C4-2B (cell line): ENCODE results near the gene NKPD1.

Experiments
- ZFX ChIP-seq: fragments of 450-650 bp; IDR thresholded peaks from 2 replicates; pipeline ENCODE4 v1.6.1; 2017
- TF ChIP-seq, protein P1 (sequence below): fragments of 450-650 bp; conservative IDR thresholded peaks from 2 replicates; pipeline ENCODE4 v1.5.1; 2017; ENCODE audit warnings: mild to moderate bottlenecking

DNA sequence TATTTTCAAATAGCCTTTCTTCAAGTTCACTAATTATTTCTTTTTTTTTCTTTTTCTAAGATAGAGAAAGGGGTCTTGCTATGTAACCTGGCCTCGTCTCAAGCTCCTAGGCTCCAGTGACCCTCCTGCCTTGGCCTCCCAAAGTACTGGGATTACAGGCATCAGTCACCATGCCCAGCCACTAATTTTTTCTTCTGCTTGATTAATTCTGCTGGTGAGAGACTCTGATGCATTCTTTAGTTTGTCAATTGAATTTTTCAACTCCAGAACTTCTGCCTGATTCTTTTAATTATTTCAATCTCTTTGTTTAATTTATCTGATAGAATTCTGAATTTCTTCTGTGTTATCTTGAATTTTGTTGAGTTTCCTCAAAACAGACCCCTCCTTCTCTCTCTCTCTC lies 29.2 kb upstream of the NKPD1 start:
- TF ChIP-seq, protein P1, sequence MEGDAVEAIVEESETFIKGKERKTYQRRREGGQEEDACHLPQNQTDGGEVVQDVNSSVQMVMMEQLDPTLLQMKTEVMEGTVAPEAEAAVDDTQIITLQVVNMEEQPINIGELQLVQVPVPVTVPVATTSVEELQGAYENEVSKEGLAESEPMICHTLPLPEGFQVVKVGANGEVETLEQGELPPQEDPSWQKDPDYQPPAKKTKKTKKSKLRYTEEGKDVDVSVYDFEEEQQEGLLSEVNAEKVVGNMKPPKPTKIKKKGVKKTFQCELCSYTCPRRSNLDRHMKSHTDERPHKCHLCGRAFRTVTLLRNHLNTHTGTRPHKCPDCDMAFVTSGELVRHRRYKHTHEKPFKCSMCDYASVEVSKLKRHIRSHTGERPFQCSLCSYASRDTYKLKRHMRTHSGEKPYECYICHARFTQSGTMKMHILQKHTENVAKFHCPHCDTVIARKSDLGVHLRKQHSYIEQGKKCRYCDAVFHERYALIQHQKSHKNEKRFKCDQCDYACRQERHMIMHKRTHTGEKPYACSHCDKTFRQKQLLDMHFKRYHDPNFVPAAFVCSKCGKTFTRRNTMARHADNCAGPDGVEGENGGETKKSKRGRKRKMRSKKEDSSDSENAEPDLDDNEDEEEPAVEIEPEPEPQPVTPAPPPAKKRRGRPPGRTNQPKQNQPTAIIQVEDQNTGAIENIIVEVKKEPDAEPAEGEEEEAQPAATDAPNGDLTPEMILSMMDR: no peak
- TF ChIP-seq ZFX: no peak
